Left hindlimb (tissue), 1 donor: Measurements from ENCODE around the gene CLSTN2.

Experiments
- DNase-seq: peaks from one replicate; pipeline ENCODE4 v3.0.0-alpha.2; 2018

The CLSTN2 gene

DNA sequence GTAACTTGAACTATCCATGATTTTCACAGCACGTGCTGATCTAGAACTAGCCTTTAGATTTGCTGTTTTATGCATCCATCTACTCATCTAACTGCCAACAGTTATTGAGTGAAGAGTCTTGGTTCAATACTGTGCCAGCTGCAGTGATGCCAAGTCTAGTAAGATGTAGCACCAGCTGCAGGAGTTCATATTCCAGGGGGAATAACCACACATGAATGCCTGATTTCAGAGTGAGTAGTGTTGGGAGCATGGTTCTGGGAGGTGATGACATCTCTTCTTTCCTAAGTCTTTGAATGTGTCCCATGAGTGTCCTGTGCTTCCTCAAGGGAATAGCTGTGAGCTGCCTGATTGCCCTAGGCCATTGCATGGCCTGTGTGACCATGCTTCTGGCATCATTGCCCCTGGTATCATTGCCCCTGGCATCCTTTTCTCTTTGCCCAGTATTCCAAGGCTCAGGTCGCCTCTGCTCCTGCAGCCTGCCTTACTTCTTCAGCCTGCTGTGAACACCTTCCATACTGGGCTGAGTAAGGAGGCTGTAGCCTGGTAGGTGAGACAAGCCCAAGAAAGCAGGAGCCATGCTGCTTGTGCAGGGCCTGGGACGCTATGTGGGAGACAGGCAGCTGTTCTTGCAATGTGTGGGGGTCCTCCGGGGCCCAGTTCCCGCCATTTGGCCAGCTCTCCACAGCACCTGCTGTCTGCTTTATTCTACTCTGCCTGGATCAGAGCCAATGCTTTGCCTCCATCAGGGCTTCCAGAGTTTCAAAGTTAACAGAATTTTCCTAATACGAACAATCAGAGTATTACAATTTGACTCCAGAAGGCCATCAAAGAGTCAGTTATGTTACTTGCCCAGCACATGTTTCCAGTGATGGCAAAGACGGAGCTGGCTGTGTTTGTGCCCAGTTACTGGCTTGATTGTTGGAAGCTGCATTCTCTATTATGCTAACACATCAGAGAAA, 73.2 kb downstream of the CLSTN2 start:
- peak; percentile 56 for DNase-seq

DNA sequence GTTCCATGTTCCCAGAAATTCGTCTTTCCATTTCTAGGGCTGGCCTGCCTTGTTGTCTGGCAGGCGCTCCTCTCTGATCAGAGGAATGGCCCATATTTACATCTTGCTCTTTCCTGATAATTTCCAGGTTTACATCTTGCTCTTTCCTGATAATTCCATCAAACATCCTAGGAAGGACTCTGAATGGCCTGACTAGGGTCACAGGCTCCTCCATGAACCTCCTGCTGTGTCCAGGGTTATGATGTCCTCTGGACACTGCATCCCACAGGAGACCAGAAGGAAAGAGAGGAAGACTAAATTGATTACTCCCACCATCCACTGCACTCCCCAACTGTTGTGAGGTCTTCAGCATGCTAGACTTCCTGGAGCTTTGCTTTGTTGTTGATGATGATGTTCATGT, 75.4 kb downstream of the CLSTN2 start:
- DNase-seq = no peak

DNA sequence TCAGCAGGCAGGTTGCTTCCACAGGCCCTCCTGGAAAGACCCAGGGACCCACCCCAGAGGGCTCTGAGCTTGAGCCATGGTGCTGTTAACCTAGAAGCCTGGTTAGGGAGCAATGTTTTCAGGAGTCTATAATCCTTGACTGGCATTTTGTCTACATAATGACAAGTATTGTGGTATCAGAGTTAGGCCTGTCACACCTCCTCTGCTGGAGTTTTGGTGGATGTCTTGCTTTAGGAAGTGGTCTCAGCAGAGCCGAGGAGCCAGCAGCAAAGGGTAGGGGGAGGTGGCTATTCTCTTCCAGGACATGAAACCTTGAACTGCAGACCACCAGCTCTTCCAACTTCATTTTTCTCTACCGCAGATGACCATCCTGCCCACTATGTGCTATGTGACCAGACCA, 76.1 kb downstream of the CLSTN2 start:
- no peak for DNase-seq

DNA sequence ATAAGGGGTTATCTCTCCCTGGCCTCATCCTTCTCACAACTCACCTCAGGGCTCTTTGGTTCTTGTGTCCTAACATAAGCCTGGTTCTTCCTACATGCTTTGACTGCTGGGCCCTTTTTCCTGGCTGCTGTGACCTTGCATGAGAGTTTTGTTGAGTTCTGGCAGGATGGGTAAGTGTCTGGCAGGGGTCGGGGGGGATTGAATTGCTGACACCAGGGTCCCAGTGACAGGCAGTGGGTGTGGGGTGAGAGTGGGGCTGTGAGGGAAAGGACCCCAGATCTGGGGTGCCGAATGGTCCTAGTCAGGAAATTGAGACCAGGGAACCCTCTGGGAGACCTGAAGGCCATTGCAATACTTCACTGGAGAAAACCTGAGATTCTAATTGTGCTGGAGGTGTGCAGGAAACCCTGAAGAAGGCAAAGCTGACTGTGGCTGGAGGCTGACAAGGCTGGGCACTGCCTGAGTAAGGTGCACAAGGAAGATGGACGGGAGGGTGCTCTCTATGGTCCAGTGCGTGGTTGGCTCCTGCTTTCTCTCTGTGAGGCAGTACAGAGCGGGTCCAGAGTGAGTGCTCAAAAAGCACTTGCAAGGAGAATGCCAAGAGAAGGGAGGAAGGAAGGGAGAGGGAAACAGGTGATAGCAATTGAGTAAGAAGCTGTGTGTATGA, 76.8 kb downstream of the CLSTN2 start:
- DNase-seq = no peak

DNA sequence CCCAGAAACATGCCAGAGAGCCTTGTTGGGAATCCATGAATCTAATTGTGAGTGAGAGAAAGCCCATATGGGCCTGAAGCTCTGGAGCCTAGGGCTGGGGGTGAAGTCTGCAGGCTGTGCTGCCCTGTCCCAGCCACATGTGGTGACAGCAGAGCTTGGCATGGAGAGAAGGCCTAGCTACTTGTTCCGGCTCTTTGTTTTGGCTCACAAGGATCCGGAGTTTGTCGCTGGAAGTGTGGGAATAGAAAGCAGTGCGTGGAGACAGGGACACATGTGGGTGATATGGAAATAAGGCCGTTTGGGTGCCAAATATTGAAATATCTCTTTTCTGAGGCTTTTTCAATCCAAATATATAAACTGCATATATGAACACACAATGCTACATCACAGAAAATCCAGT, 78.2 kb downstream of the CLSTN2 start:
- DNase-seq = no peak

DNA sequence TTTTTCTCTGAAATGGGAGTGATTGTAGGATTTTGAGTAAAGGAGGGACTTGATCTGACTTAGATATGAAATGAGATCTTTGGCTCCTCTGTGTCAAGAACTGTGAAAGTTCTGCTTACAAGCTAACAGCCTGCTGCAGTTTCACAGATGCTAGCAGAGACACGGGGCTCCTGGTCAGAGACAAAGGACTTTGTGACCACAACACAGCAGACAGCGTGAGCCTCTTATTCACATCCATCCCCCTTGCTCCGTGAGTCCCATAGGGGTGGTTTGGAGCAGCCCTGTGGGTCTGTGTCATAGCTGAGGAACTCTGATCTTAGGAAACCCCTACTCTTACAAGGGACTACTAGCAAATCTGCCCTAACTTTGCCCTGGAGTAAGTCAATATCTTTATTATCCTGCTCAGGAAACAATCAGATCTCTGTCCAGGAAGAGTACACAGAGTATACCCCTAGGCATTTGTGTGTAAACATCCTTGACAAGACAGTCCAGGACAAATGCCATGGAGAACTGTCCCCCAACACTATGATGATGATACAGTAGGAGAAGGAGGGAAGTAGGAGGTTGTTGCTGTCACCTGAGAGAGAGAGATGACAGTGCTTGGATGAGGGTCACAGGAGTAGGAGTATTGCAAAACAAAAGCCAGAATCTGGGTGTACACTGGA, 80.0 kb downstream of the CLSTN2 start:
- no peak for DNase-seq

DNA sequence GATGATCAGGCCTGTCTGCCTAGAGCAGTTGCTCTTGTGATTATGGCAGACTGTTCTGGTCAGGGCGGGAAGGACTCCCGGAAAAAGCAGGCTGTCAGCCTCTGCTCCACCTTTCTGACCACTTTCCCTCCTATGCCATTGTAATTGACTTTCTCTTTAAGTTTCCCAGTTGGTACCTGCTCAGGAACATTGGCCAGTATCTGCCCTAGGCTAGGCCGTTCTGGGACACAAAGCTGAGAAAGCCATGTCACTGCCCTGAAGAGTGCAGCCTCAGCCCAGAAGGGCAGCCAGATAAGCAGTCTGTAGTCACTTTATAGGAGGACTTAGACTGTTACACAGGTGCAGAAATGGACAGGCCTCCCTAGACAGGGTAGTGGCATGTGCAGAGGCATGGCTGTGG, 80.8 kb downstream of the CLSTN2 start:
- DNase-seq = no peak

DNA sequence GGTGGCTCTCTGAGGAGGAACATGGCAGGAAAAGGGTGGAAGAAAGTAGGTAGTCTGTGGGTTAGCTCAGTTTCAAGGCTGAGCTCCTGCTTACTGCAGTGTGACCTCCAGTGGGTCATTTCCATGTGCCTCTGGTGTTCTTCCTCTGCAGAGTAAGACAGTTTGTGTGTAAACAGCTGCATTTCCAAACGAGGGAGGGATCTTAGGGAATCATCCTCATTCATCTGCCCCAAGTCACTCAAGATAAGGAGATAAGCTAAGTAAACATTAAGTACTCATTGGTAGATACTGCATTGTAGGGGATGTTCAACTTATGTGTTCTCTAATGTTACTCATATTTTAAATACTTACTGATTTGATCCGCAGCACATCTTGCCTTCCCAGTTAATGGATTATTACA, 83.6 kb downstream of the CLSTN2 start:
- no peak for DNase-seq

DNA sequence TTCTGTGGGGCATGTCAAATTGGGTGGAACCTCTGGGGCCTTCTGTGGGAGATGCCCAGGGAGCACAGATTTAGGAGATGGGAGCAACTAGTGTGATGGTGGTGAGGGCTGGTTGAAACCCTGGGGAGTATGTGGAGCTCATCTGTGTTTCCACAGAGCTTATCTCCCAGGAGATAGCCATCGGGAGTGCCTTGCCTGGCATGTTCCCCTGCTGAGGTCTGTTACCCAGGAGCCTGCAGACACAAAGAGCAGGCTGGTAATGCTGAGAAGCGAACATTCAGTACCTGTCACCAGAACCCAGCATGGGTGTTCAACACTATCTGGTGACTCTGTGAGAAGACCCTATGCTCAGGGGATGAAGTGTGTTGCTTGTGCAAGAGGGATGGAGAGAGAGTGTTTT, 85.0 kb downstream of the CLSTN2 start:
- DNase-seq = no peak

DNA sequence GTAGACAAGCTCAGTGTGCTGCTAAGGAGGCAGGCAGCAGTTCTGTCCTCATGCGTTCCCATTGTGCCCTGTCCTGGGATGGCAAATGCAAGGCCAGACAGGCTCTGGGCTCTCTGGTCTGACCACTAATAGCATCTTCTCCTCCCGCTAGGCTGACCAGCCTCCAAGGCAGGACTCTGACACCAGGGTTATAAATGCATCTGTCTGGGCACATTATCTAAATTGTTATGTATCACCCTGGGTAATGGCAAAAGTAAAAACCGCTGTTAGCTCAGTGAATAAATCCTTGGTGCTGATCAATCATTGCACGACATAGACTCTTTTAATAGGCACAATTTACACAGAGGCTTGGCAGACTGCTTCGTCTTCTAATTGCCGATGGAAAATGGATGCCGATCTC, 85.6 kb downstream of the CLSTN2 start:
- DNase-seq = no peak

DNA sequence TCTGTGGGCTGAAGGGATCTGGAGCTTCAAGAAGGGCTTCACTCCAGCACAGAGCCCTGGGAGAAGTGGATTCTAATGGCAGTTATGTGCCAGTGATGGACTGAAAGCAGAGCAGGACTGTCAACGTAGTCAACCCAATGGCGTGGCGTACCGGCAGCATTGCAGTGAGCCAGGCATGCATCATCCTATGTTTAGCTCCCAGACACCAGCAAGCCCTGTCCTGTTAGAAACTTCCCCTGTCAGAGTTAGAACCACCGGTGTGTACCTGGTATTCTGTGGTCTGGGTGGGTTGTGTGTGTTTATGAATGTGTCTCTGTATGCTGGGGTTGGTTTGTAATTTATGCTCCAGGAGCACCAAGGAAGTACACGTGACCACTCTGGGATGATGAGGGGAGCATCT, 86.3 kb downstream of the CLSTN2 start:
- no peak for DNase-seq

DNA sequence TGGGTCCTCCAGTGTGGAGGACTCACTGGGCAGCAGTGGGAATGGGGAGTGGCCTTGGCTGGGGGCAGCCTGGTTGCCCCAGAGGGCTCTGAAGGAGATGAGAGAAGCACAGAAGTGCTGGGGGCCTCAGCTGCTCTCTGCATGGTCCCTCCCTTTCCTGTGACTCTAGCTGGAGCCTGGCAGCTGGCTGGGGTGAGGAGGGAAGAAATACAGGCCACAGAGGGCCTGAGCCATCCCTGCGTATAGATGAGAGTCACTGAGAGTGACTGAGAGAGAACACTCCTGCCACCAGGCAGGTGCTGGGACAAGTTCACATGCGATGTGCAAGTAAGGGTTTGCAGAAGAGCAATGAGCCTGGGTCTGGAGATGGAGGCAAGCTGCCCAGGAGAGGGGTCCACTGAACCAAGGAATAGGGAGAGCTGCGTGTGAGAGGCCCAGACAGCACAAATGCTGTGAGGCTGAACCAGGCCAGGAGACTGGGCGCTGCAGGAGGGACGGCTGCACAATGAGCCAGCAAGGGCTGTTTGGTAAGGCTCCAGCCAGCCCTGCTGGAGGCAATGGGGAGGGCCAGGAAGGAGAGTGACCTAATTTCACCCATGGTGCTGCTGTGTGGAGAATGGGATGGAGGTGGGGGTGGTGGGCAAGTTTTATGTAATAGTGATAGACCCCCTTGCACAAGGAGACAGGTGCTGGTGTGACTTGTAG, 87.2 kb downstream of the CLSTN2 start:
- DNase-seq = no peak

DNA sequence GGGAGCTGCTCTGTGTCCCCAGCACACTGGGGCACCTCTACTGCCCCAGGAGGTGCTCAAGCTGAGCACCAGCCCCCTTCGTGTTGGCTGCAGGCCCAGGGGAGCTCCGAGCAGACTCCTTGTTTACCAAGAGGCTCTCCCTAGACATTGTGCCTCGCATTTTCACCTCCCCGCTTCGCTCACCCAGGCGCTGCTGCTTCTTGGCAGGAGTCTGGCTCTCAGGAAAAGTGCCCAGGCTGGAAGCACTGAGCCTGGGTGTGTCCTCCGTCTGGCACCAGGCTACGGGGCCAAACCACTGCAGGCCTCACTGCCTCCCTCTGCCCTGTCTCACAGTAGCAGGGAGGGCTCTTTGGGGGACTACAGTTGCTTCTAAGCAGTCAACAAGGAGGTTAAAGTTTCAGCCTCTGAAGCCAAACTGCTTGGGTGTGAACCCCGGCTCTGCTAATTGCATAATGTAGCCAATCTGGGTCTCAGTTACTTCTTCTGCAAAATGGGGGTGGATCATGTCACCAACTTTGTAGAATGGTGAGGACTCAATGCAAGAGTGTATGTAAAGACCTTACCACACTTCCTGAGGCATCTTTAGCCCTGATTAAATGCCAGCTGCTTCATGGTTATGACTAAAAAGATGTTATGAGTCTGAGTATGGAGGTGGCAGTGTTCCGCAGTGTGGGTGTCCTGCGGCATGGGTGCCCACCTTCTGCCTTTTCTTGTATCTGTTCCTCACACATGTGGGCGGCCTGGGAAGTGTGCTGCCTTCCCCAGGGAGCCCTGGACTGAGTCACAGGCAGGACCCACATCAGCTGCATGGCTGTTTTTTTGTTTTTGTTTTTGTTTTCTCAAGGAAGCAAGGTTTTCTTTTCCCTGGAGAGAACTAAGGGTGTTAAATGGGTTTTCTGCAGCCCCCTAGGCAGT, 88.9 kb downstream of the CLSTN2 start:
- DNase-seq = peak; percentile 43

DNA sequence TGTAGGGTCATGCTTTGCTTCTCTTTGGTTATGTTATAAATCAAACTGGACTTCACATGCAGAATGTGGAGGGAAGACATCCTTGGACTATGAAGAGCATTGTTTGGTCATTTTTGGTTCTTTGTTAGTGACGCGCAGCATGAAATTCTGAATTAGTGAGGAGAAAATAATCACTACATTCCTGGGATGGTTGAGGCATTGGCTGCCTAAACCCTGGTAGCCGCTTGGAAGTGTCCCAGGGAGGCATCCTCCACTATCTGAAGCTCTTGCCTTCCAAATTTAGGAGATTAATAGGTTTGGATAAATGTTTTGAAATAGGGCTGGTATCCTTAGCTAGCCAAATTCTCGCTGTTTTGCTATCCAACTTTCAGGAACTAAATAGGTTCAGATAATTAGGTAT, 96.2 kb downstream of the CLSTN2 start:
- no peak for DNase-seq

DNA sequence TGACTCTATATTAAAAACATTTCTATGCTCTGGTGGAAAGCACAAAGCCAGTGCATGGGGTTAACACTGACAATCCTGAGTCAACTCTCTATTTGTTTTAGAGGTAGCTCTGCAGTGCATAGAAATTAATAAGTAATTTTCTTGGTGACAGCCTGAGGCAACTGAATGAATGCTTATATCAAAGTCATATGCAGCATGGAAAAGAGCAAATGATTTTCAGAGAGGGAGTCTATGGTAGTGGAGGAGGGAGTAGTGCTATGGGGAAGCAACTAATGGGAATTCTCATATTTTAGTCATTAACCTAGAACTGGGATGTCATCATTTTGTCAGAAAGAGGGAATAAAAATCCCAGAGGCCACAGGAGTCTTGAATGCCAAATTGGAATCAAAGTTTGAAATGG, 99.1 kb downstream of the CLSTN2 start:
- no peak for DNase-seq

DNA sequence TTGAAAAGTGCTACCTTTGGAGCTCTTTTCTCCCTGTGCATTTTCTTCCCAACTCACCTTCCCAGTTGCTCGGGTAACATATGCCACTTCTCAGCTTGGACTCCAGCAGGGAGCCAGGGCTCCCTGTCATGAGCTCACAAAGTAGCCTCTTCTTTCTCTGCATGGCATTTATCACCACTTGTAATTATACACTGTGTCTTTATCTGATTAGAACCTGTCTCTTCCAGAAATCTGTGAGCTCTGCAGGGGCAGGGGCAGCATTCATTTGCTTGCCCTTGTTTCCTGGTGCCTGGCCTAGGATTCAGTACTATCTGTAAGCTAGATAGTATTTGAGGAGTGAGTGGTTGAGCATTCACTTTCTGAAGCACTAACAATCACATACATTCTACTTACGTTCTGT, 100.9 kb downstream of the CLSTN2 start:
- DNase-seq = no peak

DNA sequence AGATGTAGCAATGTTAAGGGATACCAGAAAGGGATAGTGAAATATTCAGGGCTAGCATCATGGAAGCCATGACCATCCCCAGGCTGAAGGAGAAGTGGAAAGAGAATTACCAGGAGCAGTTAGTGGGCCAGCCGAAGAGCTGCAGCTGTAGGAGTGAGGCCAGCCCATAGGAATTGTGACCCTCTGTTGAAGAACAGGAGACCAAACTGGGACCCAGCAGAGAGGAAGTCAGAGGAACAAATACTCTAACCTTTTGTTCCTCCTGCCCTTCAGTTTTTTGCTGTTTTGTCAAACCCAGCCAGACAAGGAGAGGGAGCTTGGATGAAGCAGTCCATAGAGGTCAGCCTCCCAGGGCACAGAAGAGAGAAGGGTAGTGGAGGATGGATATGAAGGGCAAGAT, 115.4 kb downstream of the CLSTN2 start:
- no peak for DNase-seq

DNA sequence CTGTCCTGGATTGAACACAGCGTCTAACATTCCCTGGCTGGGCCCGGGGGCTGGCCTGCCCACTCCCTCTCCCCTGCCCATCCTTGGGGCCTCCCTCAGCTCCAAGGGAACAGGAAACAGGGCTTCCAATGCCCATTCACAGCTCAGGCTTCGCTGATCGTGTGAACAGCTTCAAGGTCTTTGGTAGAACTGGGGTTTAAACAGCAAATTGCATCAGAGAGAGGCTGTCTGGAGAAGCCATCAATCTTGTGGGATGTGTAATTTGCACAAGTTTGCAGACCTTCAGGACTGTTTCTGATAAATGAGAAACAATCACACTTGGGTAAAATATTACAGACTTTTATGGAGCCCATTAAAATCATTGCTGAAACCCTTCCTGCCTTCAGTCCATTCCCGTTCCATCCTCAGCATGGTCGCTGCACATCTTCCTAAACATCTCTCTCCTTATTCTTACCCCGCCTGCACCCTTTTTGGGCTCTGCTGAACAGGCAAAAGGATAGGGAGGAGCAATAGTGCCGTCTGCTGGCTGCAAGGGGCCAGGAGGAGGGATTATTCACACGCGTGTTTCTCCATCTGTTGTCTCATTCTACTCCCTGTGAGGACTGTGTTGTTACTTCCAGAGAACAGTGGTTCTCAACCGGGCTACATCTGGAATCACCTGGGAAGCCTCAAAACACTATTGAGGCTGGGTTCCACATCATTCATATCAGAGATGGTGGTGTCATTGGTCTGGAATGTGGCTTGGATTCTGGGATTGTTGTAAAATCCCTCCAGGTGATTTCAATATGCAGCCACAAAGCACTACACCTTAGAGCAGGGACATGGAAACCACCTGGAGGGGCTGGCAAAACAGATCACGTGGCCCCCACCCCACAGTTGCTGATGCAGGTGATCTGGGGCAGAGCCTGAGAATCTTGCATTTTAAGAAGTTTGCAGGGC, 116.3 kb downstream of the CLSTN2 start:
- no peak for DNase-seq

DNA sequence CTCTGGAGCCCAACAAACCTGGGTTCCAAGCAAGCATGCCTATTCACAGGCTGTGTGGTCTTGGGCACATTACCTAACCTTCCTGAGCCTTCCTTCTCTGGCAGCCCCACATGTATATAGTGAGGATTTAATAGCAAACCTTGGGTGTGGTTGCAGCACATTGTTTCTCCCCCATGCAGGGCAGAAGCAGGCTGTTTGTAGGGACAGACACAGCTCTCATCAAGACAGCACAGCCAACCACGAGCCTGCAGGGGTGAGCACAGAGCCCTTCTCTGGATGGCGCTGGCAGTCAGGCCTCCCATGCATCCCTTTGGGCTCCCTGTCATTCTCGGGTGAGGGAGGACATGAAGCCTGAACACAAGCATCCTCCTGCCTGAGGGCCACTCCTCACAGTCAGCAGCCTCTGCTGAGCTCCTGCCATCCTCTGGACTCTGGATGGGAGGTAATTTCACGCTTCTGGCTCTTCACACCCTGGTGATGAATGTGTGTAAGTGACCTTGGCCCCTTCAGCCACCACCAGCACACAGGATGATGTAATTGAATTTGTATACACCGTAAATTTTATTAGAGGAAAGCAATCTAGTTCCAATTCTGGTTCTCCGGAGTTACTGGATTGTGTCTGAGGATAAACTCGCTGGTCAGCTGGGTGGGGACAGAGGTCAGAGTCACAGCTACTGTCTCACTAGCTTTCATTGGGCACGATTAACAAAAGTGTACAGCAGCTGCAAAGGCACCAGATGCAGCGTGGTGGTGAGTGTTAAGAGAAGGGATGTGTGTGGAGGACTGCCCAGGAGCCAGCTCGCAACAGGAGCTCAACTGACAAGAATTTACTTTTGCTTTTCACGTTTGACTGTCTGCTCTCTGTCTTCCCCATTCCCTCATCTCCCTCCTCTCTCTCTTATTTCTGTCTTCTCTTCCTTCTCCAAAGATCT, 118.1 kb downstream of the CLSTN2 start:
- no peak for DNase-seq

DNA sequence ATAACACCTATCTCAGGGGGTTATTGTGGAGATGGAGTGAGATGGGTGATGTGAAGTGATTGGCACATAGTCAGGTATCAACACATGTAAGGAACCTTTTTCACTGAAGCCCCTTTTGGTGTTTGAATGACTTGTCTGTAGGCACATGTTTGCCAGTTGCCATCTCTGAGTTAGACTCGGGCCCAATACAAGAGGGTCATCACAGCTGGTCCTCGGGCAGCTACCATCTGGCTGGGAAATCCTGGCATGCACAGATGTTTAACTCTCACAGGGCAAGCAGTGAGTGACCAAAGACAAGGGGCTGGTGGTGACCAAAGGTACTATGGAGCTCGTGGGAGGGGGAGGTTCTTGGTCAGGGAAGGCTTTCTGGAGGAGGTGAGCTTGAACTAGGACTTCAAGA, 118.8 kb downstream of the CLSTN2 start:
- DNase-seq = no peak
